HG03571 (cell line): ENCODE measurements around the gene NEK5.

Experiments used
- ATAC-seq: cut with Tn5 transposase; IDR thresholded peaks from one replicate; pipeline ENCODE4 v1.9.1; 2021; ENCODE audit not compliant: unreplicated experiment

Gene NEK5

DNA sequence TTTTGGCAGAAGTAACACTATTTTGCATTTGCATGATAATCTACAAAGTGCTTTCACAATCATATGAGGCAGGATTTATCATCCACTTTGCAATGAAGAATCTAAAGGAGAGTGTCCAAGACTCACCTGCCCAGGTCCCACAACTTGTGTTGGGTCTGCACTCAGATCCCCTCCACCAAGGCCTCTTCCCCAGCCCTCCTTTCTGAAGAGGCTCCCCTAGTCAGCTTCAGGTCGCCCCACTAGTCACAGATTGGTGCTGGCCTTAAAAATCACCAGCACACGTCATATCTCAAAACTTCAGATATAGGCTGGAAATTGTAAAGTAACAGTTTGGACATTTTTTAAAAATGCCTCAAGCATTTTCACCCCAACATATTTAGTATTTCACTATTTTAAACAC lies 135.2 kb downstream of the NEK5 start:
- ATAC-seq = no peak

DNA sequence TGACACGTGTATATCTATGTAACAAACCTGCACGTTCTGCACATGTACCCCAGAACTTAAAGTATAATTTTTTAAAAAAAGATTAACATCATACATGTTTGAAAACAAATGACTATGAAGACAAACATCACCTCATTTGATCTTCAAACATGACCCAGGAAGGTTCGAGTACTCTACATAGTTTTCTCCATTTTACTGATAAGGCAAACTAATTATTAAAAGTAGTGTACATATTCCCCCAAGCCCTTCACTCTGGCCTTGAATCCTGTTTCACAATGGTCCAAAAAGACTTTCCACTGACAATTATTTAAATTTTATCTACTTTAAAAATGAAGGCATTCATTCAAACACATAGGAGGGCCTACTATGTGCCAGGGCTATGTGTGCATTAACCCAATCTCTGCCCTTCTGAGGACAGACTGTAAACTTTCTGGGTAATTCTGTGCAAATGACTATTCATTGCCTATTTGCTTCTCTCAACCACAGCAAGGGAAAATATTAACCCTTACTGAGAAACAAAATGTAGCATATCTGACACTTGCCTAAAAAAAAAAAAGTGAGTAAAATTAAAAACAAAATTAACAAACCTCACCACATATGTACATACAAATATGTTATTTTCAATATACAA lies 139.8 kb downstream of the NEK5 start:
- no peak for ATAC-seq
